ENCODE data around the gene PITX2.
"Not testable (repeated sequence)": the region's sequence is repeated elsewhere in the genome, so short reads cannot be mapped to it uniquely, and the experiment has no call there.

PITX2 gene

GRCh38 chr4:110610620-110610939 is 12.3 kb downstream of the PITX2 start:
- no peak for DNase-seq

DNA sequence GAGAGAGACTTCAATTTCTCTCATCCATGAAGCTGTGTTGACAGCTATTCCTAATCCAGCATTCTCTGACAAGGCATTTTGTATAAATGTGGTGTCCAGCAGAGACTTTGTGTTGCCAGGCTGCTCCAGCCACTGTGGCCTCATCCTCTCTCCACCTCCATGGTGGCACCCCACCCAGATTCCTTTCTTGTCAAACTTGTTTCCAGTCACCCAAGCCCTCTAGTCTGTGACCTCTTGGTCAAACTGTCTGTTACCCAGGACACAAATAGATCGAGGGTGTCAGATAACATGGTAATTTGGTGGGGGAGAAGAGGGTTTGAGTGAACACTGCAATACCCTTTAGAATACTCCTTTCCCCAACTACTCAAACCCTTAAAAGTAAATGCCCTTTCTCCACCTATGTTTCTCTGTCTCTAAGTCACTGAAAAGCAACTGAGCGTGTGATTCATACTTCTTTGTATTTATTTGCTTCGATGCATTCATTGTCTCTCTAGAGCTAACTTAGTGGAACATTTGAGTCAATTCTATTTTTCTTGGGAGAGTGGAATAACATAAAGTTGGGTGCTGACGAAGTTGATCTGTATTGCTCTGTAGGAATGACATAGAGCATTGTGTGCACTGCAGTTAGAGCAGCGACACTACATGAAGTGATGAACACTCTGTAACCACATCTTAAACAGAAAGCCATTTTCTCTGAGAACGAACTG is 13.7 kb downstream of the PITX2 start:
- no peak for DNase-seq

GRCh38 chr4:110605077-110605476 is 17.8 kb downstream of the PITX2 start:
- DNase-seq: no peak

DNA sequence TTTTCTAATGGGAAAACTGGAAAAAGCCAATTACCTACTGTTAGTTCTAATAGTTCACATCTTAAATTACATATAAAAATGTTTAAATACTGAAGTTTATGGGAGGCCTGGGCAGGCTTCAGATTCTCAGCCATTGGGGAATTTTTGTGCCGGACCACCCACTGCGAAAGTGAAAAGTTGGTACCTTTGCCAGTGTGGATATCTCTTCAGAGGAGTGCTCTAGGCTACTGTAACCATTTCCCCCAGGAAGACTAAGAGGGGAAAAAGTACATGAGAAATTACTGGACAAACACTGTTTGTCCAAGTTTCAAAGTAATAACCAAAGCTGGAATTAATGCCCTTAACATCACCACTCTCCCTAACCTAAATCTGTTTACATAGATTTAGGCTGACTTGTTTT is 20.8 kb downstream of the PITX2 start:
- DNase-seq: no peak

GRCh38 chr4:110597582-110597981 is 25.3 kb downstream of the PITX2 start:
- no peak for DNase-seq

DNA sequence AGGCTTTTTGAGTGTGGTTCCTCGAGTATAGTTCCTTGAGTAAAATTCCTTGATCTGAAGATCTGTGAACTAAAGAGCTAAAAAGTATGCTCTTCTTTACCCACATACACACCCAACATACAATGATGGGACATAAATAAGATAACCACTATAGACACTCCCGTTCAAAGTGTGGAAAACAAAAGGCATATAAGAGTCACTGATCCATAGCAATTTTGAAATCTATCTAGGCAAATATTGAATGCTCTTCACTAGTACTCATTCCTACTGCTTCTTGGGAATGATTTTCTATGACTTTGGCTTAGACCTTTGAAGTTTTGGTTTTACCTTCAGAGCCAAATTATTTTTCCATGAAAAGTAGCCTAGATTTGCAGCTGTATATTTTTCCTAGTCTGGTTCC is 26.4 kb downstream of the PITX2 start:
- no peak for DNase-seq

DNA sequence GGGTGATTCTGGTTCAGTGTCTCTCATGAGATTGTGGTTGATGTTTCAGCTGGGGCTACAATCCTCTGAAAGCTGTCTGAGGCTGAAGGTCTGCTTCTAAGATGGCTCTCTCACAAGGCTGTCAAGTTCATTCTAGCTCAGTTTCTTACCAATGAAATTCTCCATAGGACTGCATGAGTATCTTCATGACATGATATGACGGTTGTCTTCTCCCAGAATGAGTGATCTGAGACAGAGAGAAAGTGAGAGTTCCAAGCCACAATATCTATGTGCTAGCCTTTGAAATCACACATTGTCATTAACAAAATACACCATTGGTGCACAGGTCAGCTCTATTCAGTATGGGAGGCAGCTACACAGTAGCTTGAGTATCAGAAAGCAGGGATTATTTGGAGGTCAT is 27.3 kb downstream of the PITX2 start:
- no peak for DNase-seq

DNA sequence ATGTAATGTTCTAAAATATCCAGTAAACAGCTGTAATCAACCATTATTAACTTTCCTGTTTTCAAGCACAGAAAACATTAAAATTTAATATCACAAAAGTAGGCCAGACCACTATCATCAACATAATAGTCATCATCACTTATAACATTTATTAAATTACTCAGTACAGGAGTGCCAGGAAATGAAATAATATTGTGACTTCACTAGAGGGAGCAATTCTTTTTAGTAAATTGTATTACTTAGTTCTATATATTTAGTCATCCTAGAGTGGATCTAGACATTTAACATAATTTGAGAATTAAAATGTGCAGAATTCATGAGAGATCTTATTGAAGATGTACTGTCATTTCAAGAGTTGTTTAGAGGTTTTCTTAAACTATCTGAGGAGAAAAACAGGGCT is 33.6 kb downstream of the PITX2 start:
- no peak for DNase-seq

DNA sequence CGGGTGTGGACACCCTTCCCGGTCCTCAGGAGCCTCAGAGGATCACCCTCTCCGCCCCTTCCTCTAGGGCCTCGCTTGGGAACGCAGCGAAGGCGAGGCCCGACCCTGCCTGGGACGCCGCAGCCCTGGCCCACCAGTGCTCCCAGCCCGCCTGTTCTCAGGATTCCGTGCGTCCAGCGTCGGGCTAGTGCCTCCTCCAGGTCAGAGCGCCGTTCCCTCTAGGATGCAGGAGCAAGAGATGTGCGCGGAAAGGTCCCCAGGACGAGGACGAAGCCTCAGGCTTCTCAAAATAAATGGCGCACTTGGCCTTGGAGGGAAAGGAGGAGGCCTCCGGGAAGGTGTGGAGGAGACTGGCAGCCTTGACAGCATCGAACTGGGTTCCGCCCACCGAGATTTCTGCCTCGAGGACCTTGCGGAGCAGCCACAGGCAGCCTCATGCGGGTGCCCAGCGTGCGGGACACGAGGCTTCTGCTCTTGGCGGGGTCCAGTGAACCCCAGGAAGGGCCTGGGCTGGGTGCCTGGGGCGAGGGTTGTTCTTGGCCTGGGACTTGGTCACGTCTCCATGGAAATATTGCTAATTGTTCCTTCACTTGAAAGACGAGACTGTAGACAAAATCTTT is 35.1 kb downstream of the PITX2 start:
- no peak for DNase-seq

DNA sequence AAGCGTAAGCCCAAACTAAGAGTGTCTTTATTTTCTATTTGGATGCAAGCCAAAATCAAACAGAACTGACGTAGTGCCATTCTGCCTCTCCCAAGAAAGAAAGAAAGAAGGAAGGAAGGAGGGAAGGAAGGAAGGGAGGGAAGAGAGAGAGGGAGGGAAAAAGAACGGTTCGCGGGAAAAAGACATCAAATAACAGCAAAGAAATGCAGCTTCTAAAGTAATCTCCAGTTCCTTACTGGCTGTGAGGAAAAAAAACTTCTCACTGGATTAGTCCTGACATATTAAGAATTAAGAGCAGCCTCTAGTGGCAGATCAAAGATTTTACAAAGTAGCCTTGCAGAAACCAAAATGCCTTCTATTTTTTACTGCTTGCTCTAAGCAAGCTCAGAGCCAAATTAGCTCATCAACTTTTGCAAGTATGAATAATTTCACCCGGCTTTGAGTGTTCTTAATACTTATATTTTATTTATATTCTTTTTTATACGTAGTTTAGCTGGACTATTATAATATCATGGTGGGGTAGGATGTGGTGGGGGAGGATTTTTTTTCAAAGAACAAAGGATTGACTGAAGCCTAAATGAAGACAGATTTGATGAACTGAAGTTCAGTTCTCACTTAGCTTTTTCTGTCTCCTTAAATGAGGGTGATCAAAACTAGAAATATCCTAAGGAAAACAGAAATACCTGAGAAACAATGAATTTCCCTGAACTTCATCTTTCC is 36.6 kb downstream of the PITX2 start:
- no peak for DNase-seq

DNA sequence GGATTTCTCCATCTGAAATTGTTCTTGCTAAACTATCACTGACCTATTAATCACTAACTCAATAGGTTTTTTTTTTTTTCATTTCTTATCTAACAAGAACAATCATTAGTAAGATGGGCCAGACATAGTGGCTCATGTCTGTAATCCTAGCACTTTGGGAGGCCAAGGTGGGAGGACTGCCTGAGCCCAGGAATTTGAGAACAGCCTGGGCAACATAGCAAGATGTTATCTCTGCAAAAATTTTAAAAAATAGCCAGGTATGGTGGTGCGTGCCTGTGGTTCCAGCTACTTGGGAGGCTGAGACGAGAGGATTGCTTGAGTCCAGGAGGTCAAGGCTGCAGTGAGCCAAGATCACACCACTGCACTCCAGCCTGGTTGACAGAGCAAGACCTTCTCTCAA is 46.2 kb downstream of the PITX2 start:
- not testable (repeated sequence) for DNase-seq
